ENCODE data around the gene DDX27. TPM values are rescaled to one million over a fixed set of nuclear protein-coding genes. Genes with fewer than 3 reads are reported as not detected.

The DDX27 gene
- total RNA-seq, 1 donor from 2014 or later, result 37.9 TPM

DNA sequence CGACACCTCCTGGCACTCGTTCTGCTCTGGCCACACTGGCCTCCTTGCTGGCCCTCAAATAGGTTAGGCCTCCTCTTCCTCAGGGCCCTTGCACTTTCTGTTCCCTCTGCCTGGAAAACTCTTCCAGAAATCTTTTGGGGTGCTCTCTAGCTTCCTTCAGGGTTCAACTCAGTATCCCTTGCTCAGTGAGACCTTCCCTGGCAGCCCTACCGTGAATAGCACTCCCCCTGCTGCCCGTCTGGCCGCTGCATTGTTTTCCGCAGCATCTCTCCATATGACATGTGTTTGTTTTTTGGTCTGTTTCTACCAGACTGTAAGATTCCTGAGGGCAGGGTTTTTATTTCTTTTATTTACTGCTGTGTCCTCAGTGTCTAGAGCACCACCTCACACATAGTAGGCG is 6.7 kb downstream of the DDX27 start:
- H3K27ac Mint-ChIP-seq, result no peak overlapping the region
- H3K27me3 Mint-ChIP-seq (ENCODE audit: low read depth), result no peaks in the 10 kb centered on the region
- no peaks in the 10 kb centered on the region for H3K9me3 Mint-ChIP-seq
- no peak for DNase-seq (ENCODE audit: low spot score in 2 of 2, unreplicated experiment in 2 of 2)
- H3K4me1 Mint-ChIP-seq, result peaks cover 8% of the 10 kb centered on the region
- TF ChIP-seq, protein P1, sequence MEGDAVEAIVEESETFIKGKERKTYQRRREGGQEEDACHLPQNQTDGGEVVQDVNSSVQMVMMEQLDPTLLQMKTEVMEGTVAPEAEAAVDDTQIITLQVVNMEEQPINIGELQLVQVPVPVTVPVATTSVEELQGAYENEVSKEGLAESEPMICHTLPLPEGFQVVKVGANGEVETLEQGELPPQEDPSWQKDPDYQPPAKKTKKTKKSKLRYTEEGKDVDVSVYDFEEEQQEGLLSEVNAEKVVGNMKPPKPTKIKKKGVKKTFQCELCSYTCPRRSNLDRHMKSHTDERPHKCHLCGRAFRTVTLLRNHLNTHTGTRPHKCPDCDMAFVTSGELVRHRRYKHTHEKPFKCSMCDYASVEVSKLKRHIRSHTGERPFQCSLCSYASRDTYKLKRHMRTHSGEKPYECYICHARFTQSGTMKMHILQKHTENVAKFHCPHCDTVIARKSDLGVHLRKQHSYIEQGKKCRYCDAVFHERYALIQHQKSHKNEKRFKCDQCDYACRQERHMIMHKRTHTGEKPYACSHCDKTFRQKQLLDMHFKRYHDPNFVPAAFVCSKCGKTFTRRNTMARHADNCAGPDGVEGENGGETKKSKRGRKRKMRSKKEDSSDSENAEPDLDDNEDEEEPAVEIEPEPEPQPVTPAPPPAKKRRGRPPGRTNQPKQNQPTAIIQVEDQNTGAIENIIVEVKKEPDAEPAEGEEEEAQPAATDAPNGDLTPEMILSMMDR (IDR thresholded peaks at IDR 0.05; ENCODE audit: unreplicated experiment), result no peak
- peaks cover 45% of the 10 kb centered on the region for H3K36me3 Mint-ChIP-seq
- H3K4me3 Mint-ChIP-seq, result no peak overlapping the region

DNA sequence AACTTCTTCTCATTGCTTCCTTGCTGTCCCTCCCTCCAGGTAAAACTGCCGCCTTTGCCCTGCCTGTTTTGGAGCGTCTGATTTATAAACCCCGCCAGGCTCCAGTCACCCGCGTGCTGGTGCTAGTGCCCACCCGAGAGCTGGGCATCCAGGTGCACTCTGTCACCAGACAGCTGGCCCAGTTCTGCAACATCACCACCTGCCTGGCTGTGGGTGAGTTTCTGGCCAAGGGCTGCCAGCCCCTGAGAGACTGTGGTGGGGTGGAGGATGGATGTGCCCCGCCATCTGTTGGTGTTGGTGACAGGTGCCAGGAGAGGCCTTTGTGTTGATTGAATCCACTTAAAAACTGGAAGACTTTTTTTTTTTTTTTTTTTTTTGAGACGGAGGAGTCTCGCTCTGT is 9.5 kb downstream of the DDX27 start:
- Mint-ChIP-seq H3K9me3 (no peaks in the 10 kb centered on the region), H3K4me3 (no peak overlapping the region), H3K4me1 (peaks cover 14% of the 10 kb centered on the region), H3K36me3 (peaks cover 54% of the 10 kb centered on the region), H3K27me3 (ENCODE audit: low read depth) (no peaks in the 10 kb centered on the region), H3K27ac (no peak overlapping the region)
- TF ChIP-seq, protein P1 (IDR thresholded peaks at IDR 0.05; ENCODE audit: unreplicated experiment), result no peak
- no peak for DNase-seq (ENCODE audit: low spot score in 2 of 2, unreplicated experiment in 2 of 2)

DNA sequence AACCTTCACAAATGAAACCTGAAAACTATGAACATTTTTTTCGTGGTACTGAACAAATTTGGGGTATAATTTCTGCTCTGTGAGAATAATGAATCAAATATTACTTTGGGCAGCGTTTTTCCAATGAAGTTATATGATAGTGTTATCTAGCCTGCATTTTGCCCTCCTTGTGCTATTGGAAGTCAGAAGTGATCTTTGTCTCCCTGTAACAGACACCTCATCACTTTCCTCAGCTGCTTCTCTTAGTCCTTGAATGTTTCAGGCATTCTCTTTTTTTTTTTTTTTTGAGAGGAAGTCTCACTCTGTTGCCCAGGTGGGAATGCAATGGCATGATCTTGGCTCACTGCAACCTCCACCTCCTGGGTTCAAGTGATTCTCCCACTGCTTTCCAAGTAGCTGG is 10.2 kb downstream of the DDX27 start:
- H3K27me3 Mint-ChIP-seq (ENCODE audit: low read depth), result no peaks in the 10 kb centered on the region
- H3K9me3 Mint-ChIP-seq, result no peaks in the 10 kb centered on the region
- H3K4me1 Mint-ChIP-seq, result peaks cover 14% of the 10 kb centered on the region
- H3K4me3 Mint-ChIP-seq, result no peak overlapping the region
- no peak for DNase-seq (ENCODE audit: low spot score in 2 of 2, unreplicated experiment in 2 of 2)
- H3K27ac Mint-ChIP-seq, result peak overlapping the region; percentile 59
- peaks cover 55% of the 10 kb centered on the region for H3K36me3 Mint-ChIP-seq
- TF ChIP-seq, protein P1 (IDR thresholded peaks at IDR 0.05; ENCODE audit: unreplicated experiment), result no peak

DNA sequence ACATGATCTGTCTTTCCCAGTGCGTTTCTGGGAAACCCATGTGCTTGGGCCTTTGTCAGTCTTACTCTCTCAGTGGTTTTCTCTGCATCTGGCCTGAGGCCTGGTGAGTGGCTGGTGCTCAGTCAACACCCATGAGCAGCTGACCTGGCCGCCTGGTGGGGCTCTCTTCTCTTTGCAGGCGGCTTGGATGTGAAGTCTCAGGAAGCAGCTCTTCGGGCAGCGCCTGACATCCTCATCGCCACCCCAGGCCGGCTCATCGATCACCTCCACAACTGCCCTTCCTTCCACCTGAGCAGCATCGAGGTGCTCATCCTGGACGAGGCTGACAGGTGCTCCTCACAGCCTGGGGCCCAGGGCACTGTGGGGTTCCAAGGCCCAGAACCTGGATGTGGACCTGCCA is 10.8 kb downstream of the DDX27 start:
- Mint-ChIP-seq H3K4me3 (no peak overlapping the region), H3K4me1 (peaks cover 14% of the 10 kb centered on the region), H3K36me3 (peaks cover 55% of the 10 kb centered on the region), H3K27me3 (ENCODE audit: low read depth) (no peaks in the 10 kb centered on the region), H3K9me3 (no peaks in the 10 kb centered on the region), H3K27ac (peak overlapping the region; percentile 31)
- no peak for DNase-seq (ENCODE audit: low spot score in 2 of 2, unreplicated experiment in 2 of 2)
- TF ChIP-seq, protein P1 (IDR thresholded peaks at IDR 0.05; ENCODE audit: unreplicated experiment), result no peak

DNA sequence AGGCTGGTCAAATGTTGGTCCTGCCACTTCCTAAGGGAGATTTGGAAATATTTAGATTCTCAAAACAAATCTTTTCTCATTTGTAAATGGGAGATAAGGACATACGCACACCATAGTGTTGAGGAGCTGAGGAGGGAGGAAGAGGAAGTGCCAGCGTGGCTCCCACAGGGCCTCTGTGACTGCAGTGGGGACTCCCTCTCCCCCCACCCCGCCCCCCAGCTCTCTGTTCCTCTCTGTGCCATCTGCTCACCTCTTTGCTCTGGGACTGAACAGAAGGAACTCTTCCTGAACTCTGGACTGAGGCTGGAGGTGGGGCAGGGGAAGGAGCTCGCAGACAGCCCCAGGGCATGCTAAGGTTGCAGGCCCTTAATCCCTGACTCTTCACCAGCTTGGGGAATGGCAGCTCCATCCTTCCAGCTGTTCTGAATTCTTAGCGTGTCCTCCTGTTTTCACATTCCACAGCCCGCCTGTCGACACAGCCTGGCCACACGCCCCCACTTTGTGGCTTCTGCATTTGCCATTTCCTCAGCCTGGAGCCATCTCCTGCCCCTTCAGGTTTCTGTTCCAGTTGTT is 11.4 kb downstream of the DDX27 start:
- TF ChIP-seq, protein P1 (IDR thresholded peaks at IDR 0.05; ENCODE audit: unreplicated experiment), result no peak
- peaks cover 14% of the 10 kb centered on the region for H3K4me1 Mint-ChIP-seq
- H3K27me3 Mint-ChIP-seq (ENCODE audit: low read depth), result no peaks in the 10 kb centered on the region
- no peak overlapping the region for H3K4me3 Mint-ChIP-seq
- peak overlapping the region; percentile 92 for H3K27ac Mint-ChIP-seq
- peaks cover 53% of the 10 kb centered on the region for H3K36me3 Mint-ChIP-seq
- no peaks in the 10 kb centered on the region for H3K9me3 Mint-ChIP-seq
- DNase-seq (ENCODE audit: low spot score in 2 of 2, unreplicated experiment in 2 of 2), result no peak

DNA sequence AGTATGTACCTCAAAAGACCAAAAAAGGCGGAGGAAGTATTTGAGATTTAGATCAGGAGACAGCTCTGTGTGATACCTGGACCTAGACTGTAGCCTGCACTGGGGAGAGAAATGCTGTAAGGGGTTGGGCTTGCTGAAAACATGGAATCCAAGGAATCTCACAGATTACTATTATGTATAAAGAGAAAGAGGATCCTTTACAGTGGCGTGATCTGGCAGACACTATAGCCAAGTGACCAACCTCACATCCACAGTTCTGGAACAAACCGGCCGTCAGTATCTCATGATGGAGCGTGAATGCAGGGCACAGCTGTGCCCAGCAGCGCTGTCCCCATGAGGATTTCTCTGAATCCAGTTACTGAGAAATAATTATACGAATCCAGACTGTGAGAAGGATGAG is 12.3 kb downstream of the DDX27 start:
- TF ChIP-seq, protein P1 (IDR thresholded peaks at IDR 0.05; ENCODE audit: unreplicated experiment), result no peak
- H3K27ac Mint-ChIP-seq, result peak overlapping the region; percentile 92
- no peaks in the 10 kb centered on the region for H3K9me3 Mint-ChIP-seq
- H3K36me3 Mint-ChIP-seq, result peaks cover 52% of the 10 kb centered on the region
- no peak overlapping the region for H3K4me3 Mint-ChIP-seq
- H3K27me3 Mint-ChIP-seq (ENCODE audit: low read depth), result no peaks in the 10 kb centered on the region
- DNase-seq (ENCODE audit: low spot score in 2 of 2, unreplicated experiment in 2 of 2), result no peak
- peaks cover 14% of the 10 kb centered on the region for H3K4me1 Mint-ChIP-seq

Measured in mesothelial cell of epicardium (in vitro differentiated cells).